NCI-H2107 treated with DMSO at 0.1 percent for 48 hours (cell line): ENCODE measurements around the gene PCBD2.
"Not testable (repeated sequence)": the region's sequence is repeated elsewhere in the genome, so short reads cannot be mapped to it uniquely, and the experiment has no call there.

ENCODE experiments used
- DNase-seq: peaks from one replicate; lab custom pipeline; 2025; ENCODE audit not compliant: unreplicated experiment; lab: John Stamatoyannopoulos, UW

PCBD2 gene

GRCh38 chr5:134905246-134905996 lies 490 bp downstream of the PCBD2 start:
- peak; percentile 62 for DNase-seq

DNA sequence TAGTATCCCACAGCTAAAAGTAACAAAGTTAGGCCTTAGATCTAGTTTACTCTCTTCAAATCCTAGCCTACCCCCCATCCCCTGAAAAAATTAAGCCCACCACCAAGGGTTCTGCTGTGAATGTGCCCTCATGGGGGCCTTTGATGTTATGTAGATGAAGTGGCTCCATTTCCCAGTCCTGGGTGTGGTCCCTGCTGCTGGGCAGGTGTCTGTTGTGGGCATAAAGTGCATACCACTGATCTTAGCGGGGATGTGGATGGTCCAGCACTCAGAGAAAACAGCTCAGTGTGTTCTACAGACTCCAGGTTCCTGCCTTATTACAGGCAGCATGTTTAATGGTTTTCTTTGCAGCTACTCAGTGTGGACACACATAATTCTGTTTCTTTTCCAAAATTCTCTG lies 1.9 kb downstream of the PCBD2 start:
- no peak for DNase-seq

- DNase-seq: not testable (repeated sequence)
Measured at GRCh38 chr5:134910752-134911151, 5.8 kb downstream of the PCBD2 start.

- DNase-seq: no peak
Measured at GRCh38 chr5:134911285-134912206, 6.6 kb downstream of the PCBD2 start.

DNA sequence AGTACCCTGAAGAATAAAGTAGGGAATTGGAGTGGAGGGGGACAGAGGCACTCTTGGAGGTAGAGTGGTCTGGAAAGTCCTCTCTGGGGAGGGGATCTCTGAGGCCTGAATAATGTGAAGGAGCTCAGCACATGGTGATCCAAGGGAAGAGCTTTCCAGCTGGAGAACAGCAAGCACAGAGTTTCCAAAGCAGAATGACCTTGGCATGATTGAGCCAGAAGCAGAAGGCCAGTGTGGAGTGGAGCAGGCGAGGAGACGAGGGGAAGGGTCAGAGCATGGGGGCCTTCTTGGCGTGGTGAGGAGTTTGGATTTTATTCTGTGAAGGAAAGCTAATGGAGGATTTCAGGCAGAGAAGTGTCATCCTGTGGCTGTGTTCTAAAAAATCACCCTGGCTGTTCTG lies 8.3 kb downstream of the PCBD2 start:
- no peak for DNase-seq

DNA sequence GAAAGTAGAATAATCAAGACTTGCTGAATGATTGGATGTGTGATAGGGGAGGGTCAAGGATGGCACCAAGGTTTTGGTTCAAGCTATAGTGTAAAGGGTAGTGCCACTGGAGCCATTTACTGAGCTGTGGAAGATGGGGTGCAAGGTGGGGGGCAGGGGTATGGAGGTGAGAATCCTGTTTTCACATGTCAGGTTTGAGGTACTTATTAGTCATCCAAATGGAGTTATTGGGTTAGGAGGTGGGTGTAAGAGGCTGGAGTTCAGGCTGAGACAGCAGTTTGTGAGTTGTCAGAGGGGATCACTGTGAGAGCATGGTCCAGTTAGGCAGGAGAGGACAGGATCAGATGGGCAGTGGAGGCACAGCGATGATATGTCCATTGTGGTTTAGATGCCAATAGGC lies 8.9 kb downstream of the PCBD2 start:
- DNase-seq: no peak

DNA sequence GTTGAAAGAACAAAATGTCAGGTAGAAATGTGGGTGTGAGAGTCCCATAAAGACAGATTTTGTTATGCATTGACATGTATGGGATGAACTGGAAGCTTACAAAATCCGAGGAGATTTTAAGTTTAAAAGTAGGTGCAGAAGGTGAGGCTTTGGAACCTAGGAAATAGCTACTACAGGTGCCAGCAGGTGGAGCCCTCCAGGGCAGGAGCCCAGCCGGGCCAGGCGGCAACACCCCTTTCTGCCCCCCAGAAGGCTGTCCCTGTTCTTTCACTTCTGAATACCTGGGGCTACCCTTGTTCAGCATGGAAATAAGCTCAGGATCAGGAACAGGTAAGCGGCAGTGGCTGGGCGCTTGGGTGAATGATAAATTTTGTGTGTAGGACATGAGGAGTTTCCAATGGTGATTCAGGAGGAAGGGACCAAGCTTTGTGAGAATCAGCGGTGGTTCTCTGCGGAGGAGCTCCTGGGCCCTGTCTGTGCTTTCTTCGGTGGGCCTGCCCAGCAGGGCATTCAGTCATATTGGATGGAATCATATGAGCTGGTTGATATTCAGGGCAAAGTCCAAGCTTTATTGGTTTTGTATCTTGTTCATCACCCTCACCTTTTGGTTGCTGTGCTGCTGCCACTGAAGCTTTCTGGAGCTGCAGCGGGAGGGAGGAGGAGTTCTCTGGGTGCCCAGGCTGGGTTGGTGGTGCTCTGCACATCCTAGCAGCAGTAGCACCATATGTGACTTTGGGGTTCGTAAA lies 12.3 kb downstream of the PCBD2 start:
- no peak for DNase-seq

- no peak for DNase-seq
Measured at GRCh38 chr5:134918861-134919260, 13.9 kb downstream of the PCBD2 start.

- no peak for DNase-seq
Measured at GRCh38 chr5:134920848-134921575, 16.1 kb downstream of the PCBD2 start.

DNA sequence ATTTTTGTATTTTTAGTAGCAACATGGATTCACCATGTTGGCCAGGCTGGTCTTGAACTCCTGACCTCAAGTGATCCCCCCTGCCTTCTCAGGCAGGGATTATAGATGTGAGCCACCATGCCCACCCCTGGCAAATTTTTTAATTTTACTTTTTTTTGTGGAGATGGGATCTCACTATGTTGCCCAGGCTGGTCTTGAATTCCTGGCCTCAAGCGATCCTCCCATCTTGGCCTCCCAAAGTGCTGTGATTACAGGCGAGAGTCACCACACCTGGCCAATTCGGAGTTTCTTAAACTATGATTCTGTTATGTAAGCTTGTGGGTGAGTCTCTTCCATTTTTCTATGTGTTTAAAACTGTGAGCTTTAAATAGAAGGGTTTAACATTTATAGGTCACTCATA lies 27.6 kb downstream of the PCBD2 start:
- no peak for DNase-seq

GRCh38 chr5:134934202-134934601 lies 29.3 kb downstream of the PCBD2 start:
- no peak for DNase-seq

DNA sequence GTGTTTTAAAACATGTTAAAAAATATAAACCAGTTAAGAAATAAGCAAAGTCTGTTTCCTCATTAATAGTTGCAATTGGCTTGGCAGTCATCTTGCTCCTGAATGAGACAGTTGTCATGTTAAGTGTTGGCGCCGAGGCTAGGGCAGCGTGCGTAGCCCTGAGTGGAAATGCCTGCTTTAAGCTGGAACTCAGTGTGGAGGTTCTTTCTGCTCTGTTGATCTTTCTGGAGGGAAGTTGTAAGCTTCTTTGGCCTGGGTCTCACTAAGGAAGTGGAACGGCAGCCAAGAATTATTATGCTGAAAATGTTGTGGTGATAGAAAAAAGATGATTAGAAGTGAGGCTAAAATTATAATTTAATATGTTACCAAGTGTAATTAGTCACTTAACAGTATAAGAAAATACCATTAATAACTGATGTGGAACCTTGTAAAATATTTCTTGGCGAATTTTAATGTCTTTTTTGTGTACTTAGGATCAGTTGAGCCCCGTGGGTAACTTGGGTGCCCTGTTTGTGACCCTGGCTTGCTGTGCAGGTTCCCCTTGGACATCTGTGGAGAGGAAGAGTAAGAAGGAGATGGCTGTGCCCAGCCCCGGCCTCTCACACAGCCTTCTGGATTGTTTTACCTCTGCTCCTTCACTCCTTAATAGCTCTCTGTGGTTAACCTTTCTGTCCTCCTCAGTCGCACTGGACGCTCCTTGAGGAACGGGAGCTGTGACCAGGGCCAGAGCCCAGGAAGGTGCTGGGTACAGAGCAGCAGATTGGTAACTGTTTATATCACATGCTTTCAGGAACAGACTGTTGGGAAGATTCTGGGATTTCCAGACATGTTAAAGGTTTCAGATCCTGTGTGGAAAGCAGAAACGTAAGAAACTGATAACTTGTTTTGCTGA lies 31.0 kb downstream of the PCBD2 start:
- DNase-seq: no peak

- no peak for DNase-seq
Measured at GRCh38 chr5:134937526-134937925, 32.6 kb downstream of the PCBD2 start.

DNA sequence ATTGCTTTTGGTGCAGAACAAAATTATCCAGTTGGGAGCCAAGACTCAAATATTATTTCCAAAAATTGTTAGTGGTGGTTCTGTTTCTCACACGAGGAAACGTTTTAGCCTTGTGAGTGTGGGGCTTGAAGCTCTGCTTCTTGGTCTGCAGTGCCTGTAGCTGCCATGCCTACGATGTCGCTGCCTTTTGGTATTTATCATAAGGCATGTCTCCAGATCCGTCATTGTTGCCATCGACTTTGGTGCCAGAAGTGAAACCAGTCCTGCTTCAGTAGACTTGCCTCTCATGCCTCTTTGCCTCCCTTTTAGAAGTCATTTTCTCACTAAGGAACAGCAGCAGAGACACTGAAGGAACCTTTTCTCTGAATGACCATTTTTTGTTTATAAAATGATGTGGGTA lies 33.1 kb downstream of the PCBD2 start:
- DNase-seq: no peak

DNA sequence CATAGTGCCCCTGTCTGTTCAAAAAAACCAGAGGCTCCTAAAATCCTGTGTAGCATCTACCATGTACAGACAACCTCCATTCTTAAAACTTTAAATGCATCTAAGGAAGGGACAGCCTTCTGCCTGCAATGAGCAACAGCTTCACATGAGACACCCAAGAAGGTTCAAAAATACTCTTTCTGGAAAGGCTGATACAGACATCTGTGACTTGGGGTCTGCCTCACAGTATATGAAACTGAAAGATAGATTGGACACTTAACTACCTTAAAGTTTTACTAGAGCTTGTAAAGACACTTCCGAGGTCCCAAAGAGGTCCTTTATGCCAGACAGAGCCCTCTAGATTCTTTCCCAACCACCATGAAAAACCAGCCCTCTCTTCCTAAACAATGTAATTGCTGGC lies 34.6 kb downstream of the PCBD2 start:
- DNase-seq: no peak

DNA sequence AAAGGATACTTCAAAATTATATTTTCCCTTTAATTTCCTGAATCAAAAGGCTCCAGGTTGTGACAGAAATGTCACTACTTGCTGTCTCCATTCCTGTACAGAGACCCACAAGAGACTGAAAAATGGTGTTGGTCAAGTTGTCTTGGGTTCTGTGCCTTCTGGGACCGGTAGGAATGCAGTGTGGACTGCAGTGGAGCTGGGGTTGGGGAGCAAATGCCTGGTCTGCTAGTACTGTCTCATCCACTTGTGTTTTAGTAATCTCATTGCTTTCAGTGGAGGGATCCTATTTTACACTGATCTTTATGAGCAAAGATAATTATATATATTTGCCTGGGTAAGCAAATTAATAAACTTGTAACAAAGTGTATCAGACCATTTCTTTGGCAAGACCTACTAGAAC lies 38.6 kb downstream of the PCBD2 start:
- no peak for DNase-seq

DNA sequence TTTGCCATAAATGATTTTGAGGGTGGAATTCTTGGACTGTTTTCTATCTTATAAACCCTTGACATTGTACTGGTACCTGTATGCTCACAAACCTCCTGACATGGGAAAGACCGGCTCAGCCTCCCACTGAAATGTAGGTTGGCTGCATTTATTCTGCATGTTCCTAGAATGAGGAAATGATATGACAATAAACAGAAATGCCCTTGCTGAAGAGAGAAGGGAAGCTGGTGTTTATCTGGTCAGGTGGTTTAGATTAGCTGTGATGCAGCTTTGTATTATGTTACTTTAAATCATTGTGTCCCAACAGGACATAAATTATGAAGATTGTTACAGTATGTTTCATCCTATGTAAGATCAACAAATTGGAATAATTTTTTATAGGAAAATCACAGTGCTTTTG lies 39.7 kb downstream of the PCBD2 start:
- DNase-seq: no peak

DNA sequence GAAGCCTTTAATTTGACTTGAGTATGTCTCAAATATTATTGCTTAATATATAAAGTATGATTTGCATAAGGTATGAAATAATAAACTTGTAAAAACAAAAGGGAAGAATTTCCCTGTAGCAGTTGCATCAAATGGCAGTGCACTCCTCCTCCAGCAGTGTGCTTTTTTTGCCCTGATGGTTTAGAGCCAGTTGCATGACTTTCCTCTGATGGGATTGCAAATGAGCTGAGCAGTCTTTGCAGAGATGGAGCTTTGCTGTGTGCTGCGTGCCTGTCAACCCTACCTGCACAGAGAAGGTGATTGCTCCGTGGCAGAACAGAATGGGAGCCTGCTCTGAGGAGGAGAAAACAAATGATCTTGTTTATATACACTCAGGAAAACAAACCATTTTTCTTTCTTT lies 40.1 kb downstream of the PCBD2 start:
- DNase-seq: no peak

- no peak for DNase-seq
Measured at GRCh38 chr5:134948911-134949310, 44.0 kb downstream of the PCBD2 start.

DNA sequence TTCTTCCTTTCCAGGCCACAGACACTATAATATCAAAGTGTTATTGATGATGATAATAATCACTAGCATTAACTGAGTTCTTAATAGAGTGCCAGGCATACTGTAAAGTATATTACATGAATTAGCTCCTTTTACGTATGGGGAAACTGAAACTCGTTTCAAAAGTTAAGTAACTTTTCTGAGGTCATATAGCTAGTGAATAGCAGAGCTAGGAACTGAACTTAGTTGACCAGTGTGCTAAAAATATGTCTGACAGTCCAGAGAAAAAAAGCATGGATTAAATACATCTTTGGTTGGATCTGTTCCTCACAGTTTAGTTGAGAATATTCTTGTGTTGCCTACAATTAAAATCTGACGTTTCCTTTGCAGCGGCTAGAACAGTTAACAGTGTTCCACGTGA lies 44.4 kb downstream of the PCBD2 start:
- no peak for DNase-seq
